ENCODE results near the gene PHTF1.

The PHTF1 gene

DNA sequence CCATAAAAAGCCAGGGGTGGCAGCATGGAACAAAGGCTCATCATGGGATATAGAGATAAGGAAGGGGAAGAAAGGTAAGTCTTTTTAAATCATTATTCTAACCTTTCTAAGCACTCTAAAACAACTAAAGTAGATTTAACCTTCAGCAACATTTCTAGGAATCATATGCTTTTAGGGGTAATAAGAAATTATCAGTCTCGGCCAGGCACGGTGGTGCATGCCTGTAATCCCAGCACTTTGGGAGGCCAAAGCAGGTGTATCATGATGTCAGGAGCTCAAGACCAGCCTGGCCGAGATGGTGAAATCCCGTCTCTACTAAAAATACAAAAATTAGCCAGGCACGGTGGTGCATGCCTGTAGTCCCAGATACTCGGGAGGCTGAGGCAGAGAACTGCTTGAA is 20.3 kb upstream of the PHTF1 start:
- no peaks in the 10 kb centered on the region for H3F3A ChIP-seq (ENCODE audit: insufficient read depth, low read length)
- H3K36me3 ChIP-seq (ENCODE audit: insufficient read depth, low read length): peaks cover 19% of the 10 kb centered on the region
- no peak overlapping the region for H3K9ac ChIP-seq (ENCODE audit: low read length)
- no peaks in the 10 kb centered on the region for H3K9me2 ChIP-seq (ENCODE audit: low read depth, low read length)
- no peak overlapping the region for H2AFZ ChIP-seq (ENCODE audit: low read length)
- H3K4me1 ChIP-seq (ENCODE audit: insufficient read depth, low read length, severe bottlenecking): peaks cover 34% of the 10 kb centered on the region
- no peak overlapping the region for H3K4me3 ChIP-seq (ENCODE audit: low read depth, low read length, poor library complexity, severe bottlenecking)
- TF ChIP-seq, protein P1, sequence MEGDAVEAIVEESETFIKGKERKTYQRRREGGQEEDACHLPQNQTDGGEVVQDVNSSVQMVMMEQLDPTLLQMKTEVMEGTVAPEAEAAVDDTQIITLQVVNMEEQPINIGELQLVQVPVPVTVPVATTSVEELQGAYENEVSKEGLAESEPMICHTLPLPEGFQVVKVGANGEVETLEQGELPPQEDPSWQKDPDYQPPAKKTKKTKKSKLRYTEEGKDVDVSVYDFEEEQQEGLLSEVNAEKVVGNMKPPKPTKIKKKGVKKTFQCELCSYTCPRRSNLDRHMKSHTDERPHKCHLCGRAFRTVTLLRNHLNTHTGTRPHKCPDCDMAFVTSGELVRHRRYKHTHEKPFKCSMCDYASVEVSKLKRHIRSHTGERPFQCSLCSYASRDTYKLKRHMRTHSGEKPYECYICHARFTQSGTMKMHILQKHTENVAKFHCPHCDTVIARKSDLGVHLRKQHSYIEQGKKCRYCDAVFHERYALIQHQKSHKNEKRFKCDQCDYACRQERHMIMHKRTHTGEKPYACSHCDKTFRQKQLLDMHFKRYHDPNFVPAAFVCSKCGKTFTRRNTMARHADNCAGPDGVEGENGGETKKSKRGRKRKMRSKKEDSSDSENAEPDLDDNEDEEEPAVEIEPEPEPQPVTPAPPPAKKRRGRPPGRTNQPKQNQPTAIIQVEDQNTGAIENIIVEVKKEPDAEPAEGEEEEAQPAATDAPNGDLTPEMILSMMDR (IDR thresholded peaks at IDR 0.05; ENCODE audit: low read length): no peak
- TF ChIP-seq EZH2 (IDR thresholded peaks at IDR 0.05; ENCODE audit: borderline replicate concordance, low read length): no peak
- no peak overlapping the region for H3K27ac ChIP-seq (ENCODE audit: low read depth, low read length, poor library complexity, severe bottlenecking)
- H3K4me2 ChIP-seq (ENCODE audit: low read length): no peak overlapping the region
- no peaks in the 10 kb centered on the region for H4K20me1 ChIP-seq (ENCODE audit: insufficient read depth, low read length)
- no peaks in the 10 kb centered on the region for H3K9me3 ChIP-seq (ENCODE audit: low read length)
- peaks cover 41% of the 10 kb centered on the region for H3K79me2 ChIP-seq (ENCODE audit: insufficient read depth, low read length)
- H3K27me3 ChIP-seq (ENCODE audit: insufficient read depth, low read length): no peaks in the 10 kb centered on the region

DNA sequence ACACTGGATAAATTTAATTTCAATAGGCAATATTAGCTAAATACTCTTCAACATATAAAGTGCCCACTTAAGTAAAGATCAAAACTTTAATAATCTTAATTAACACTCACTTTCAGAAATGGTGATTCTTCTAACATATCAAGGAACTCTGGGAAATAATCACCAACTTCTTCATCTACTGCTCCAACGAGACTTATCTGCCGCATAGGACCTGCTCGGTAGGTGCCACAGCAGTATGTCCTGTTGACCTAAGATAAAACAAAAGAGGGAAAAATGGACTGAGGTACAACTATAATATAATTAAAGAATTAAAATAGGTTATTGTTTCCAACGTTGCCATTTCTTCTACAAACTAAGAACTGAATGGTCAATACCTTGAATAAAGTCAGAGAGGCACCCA is 18.3 kb upstream of the PHTF1 start:
- Histone ChIP-seq H3K79me2 (ENCODE audit: insufficient read depth, low read length) (peaks cover 34% of the 10 kb centered on the region), H4K20me1 (ENCODE audit: insufficient read depth, low read length) (no peaks in the 10 kb centered on the region), H3K9me3 (ENCODE audit: low read length) (no peaks in the 10 kb centered on the region), H3K9ac (ENCODE audit: low read length) (no peak overlapping the region), H3K36me3 (ENCODE audit: insufficient read depth, low read length) (peaks cover 19% of the 10 kb centered on the region), H3K9me2 (ENCODE audit: low read depth, low read length) (no peaks in the 10 kb centered on the region), H2AFZ (ENCODE audit: low read length) (no peak overlapping the region), H3K4me1 (ENCODE audit: insufficient read depth, low read length, severe bottlenecking) (peaks cover 17% of the 10 kb centered on the region), H3F3A (ENCODE audit: insufficient read depth, low read length) (no peaks in the 10 kb centered on the region), H3K27me3 (ENCODE audit: insufficient read depth, low read length) (no peaks in the 10 kb centered on the region), H3K27ac (ENCODE audit: low read depth, low read length, poor library complexity, severe bottlenecking) (no peak overlapping the region), H3K4me3 (ENCODE audit: low read depth, low read length, poor library complexity, severe bottlenecking) (no peak overlapping the region), H3K4me2 (ENCODE audit: low read length) (no peak overlapping the region)
- no peak for TF ChIP-seq EZH2 (IDR thresholded peaks at IDR 0.05; ENCODE audit: borderline replicate concordance, low read length)
- TF ChIP-seq, protein P1 (IDR thresholded peaks at IDR 0.05; ENCODE audit: low read length): no peak

DNA sequence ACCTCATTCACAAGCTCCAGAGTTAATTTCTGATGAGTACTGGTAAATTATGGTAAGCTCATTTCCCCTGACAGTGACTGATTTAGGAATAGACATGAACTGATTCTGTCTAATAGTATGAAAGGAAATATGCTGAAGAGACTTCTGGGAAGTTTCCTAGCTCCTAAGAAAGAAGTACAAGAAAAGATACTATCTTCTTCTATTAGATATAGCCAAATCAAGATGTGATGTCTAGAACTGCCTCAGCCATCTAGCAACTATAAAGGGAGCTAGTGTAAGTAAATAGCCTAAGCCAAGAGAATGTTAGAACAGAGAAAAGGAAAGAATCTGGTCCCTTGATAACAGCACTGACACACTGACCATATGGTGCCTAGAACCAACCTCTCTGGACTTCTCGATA is 10.7 kb upstream of the PHTF1 start:
- peaks cover 36% of the 10 kb centered on the region for H3K36me3 ChIP-seq (ENCODE audit: insufficient read depth, low read length)
- H3K79me2 ChIP-seq (ENCODE audit: insufficient read depth, low read length): no peaks in the 10 kb centered on the region
- H3K4me2 ChIP-seq (ENCODE audit: low read length): no peak overlapping the region
- TF ChIP-seq EZH2 (IDR thresholded peaks at IDR 0.05; ENCODE audit: borderline replicate concordance, low read length): no peak
- TF ChIP-seq, protein P1 (IDR thresholded peaks at IDR 0.05; ENCODE audit: low read length): no peak
- H3K9ac ChIP-seq (ENCODE audit: low read length): no peak overlapping the region
- no peaks in the 10 kb centered on the region for H3K9me2 ChIP-seq (ENCODE audit: low read depth, low read length)
- no peak overlapping the region for H2AFZ ChIP-seq (ENCODE audit: low read length)
- no peaks in the 10 kb centered on the region for H3K4me1 ChIP-seq (ENCODE audit: insufficient read depth, low read length, severe bottlenecking)
- H3F3A ChIP-seq (ENCODE audit: insufficient read depth, low read length): no peaks in the 10 kb centered on the region
- H3K9me3 ChIP-seq (ENCODE audit: low read length): no peaks in the 10 kb centered on the region
- H3K4me3 ChIP-seq (ENCODE audit: low read depth, low read length, poor library complexity, severe bottlenecking): no peak overlapping the region
- no peaks in the 10 kb centered on the region for H4K20me1 ChIP-seq (ENCODE audit: insufficient read depth, low read length)
- no peak overlapping the region for H3K27ac ChIP-seq (ENCODE audit: low read depth, low read length, poor library complexity, severe bottlenecking)
- no peaks in the 10 kb centered on the region for H3K27me3 ChIP-seq (ENCODE audit: insufficient read depth, low read length)

Measured in OCI-LY1 (cell line).